HT1080 (cell line): ENCODE results near the gene TTLL8. TPM values are rescaled to one million over a fixed set of nuclear protein-coding genes. Genes with fewer than 3 reads are reported as not detected.
"Not testable (repeated sequence)": the region's sequence is repeated elsewhere in the genome, so short reads cannot be mapped to it uniquely, and the experiment has no call there.

ENCODE experiments used
- DNase-seq: peaks from one replicate; pipeline ENCODE4 v3.0.0-alpha.2; 2015; ENCODE audit warnings: low read depth
- total RNA-seq: library from RNA; depleted of rRNA; stranded (reverse); fragments of >200 nt; shearing (Covaris generic); gene quantifications from 2 replicates; pipeline ENCODE4 v1.2.3, GENCODE V29; 2014

Gene TTLL8
- total RNA-seq, 1 experiment from 2014 or later = not detected

- peak; percentile 31 for DNase-seq
These were observed 65.0 kb downstream of the TTLL8 start for GRCh38 chr22:49992921-49993648.

- DNase-seq = no peak
These were observed 66.1 kb downstream of the TTLL8 start for GRCh38 chr22:49991907-49992533.

GRCh38 chr22:49991167-49991566 lies 66.9 kb downstream of the TTLL8 start:
- no peak for DNase-seq

GRCh38 chr22:49989826-49990225 lies 68.3 kb downstream of the TTLL8 start:
- not testable (repeated sequence) for DNase-seq

GRCh38 chr22:49986325-49986724 lies 71.8 kb downstream of the TTLL8 start:
- no peak for DNase-seq

GRCh38 chr22:49983148-49984042 lies 74.7 kb downstream of the TTLL8 start:
- no peak for DNase-seq

- not testable (repeated sequence) for DNase-seq
These were observed 76.3 kb downstream of the TTLL8 start for GRCh38 chr22:49981799-49982198.

- peak; percentile 30 for DNase-seq
These were observed 78.4 kb downstream of the TTLL8 start for GRCh38 chr22:49979587-49980264.

GRCh38 chr22:49977578-49977977 lies 80.5 kb downstream of the TTLL8 start:
- no peak for DNase-seq

GRCh38 chr22:49976439-49977175 lies 81.5 kb downstream of the TTLL8 start:
- no peak for DNase-seq

GRCh38 chr22:49975543-49976389 lies 82.3 kb downstream of the TTLL8 start:
- no peak for DNase-seq

GRCh38 chr22:49973018-49973961 lies 84.8 kb downstream of the TTLL8 start:
- DNase-seq = no peak

- no peak for DNase-seq
These were observed 85.7 kb downstream of the TTLL8 start for GRCh38 chr22:49972163-49973017.

- DNase-seq = no peak
These were observed 86.6 kb downstream of the TTLL8 start for GRCh38 chr22:49971232-49972162.

- DNase-seq = peak; percentile 98
These were observed 87.4 kb downstream of the TTLL8 start for GRCh38 chr22:49970528-49971231.
